HG03575 (cell line): ENCODE measurements around the gene DMRTC1B.
"Not testable (repeated sequence)": the region's sequence is repeated elsewhere in the genome, so short reads cannot be mapped to it uniquely, and the experiment has no call there.

Experiments used
- ATAC-seq: cut with Tn5 transposase; IDR thresholded peaks from one replicate; pipeline ENCODE4 v1.9.1; 2021; ENCODE audit not compliant: unreplicated experiment, insufficient number of reproducible peaks, low FRiP score; ENCODE audit errors: extremely low read depth

The DMRTC1B gene

DNA sequence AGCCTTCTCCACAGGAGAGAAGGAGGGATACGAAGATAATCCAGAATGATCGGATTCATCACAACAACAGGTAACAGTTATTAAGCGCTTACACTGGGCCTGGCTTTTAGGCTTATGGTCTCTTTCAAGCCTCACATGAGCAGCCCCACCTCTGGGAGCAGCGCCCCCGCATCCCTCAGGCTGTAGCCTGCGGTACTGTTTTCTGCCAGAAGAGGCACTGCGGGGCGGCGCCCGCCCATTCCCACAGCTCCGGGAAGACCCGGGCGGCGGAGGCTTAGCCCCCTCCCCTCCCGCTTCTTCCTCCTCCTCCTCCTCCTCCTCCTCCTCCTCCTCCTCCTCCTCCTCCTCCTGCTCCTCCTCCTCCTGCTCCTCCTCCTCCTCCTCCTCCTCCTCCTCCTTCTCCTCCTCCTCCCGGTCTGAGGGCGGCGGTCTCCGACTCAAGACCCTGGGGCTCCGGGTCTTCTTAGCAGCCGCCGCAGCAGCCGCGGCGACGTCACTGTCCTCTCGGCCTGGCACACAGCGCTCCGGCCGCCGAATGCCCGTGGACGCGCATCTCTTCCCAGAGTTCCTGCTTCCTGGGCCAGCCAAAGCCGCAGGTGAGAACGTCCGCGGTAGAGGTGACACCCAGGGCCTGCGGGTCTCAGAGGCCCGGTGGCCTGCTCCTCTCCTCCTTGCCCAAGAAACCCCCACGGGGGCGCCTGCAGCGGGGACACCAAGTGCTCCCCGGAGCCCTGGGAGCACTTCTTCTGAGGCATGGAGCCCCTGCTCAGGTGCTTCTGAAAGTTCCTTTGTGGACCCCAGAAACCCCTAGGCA lies at the start of gene DMRTC1B:
Gene DMRTC1B, plus strand, starts transcription at position 238 of the 814 bp plus-strand sequence. CDS start 68,246 bp downstream, outside the sequence.
- peak; percentile 47 for ATAC-seq

GRCh38 chrX:72727846-72728245 lies 48.8 kb upstream of the DMRTC1B start:
- ATAC-seq, result no peak

GRCh38 chrX:72733636-72734035 lies 43.1 kb upstream of the DMRTC1B start:
- ATAC-seq, result not testable (repeated sequence)

DNA sequence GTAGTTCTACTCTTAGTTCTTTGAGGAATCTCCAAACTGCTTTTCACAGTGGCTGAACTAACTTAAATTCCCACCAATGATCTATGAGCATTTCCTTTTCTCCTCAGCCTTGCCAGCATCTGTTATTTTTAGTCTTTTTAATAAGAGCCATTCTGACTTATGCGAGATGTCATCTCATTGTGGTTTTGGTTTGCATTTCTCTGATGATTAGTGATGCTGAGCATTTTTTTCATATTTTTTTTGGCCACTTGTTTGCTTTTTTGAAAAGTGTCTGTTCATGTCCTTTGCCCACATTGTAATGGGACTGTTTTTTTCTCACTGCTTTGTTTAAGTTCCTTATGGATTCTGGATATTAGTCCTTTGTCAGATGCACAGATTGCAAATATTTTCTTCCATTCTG lies 41.1 kb upstream of the DMRTC1B start:
- no peak for ATAC-seq

DNA sequence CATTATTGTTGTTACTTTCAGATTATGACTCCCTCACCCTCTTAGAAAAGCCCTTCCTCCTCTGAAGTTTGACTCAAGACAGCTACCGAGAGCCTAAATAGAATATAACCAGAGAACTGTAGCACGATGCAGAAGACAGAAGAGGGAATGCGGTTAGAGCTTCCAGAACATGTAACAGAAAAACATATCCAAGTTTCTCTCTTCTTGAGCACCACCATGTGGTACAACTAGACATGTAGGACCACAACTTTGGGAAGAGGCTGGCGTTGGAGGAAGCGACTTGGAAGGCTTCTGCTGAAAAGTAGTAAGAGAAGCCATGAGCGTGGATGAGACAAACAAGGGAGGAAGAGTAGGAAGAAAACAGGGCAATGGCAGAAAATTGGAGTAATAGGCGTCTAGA lies 31.1 kb upstream of the DMRTC1B start:
- not testable (repeated sequence) for ATAC-seq

DNA sequence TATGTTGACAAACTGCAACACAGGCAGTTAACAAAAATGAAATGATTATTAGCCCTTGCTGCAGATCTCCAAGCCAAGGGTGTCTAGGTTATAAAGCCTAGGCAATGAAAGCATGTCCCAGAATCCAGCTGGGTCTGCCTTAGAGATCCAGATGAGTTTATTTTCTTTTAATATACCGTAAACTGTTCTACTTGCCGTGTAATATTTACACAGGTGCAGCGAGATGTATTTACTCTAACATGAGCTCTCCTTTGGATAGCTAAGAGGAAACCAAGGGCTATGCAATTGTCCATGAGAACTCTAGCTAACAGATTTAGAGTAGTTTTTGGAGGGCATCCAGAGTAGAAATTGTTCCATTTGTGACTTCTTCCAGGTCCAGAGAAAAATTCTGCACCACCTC lies 28.1 kb upstream of the DMRTC1B start:
- not testable (repeated sequence) for ATAC-seq

DNA sequence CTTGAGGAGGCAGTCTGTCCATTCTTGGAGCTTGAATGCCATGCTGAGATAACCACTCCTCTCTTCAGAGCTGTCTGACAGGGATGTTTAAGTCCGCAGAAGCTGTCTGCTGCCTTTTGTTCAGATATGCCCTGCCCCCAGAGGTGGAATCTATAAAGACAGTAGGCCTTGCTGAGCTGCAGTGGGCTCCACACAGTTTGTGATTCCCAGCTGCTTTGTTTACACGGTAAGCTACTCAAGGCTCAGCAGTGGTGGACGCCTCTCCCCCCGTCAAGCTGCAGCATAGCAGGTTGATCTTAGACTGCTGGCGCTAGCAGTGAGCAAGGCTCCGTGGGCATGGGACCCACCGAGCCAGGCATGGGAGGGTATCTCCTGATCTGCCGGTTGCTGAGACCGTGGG lies 16.2 kb upstream of the DMRTC1B start:
- ATAC-seq, result not testable (repeated sequence)

DNA sequence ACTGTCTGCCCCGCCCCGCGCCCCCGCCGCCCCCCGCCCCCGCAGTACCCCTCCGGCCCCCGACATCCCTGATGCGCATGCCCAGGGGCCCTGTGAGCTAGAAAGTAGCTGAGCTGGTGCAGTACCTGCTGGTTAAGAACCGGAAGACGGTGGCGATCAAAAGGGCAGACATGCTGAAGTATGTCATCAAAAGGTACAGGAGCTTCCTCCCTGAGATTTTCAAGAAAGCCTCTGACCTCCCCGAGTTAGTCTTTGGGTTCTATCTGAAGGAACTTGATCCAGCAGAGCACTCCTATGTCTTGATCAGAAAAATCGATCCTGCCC lies 739 bp downstream of the DMRTC1B start:
- peak; percentile 69 for ATAC-seq

- ATAC-seq, result not testable (repeated sequence)
Observed at GRCh38 chrX:72778146-72778545, 1.5 kb downstream of the DMRTC1B start.

GRCh38 chrX:72782560-72782959 lies 5.9 kb downstream of the DMRTC1B start, which contains the start of gene FAM236B:
FAM236B (minus strand) TSS chrX:72782660; CDS start chrX:72782560, 100 bp downstream.
- not testable (repeated sequence) for ATAC-seq

DNA sequence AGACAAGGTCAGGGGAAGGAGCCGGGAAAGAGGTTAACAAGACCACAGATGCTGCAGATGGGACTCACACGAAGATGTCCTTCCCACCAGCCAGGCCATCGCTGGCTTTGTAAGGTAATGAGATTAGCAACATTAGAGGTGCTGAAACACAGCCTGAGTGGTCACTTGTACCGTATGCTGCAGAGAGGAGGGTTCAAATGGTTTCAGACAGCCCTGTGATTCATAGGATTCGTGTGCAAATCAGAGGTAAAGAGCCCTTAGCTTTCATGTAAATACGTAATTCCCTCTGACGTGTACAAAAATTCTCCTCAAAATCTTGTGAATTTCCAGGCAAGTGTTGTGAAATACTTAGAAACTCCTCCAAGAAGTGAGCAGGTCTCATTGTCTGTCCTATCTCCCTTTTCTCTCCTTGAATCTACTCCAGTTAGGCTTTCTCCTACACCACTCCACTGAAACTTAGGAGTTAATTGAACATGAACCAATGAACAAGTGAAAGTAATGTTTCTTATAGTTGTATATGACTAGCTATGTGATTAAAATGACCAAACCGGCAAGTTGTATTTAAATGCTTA lies 6.8 kb downstream of the DMRTC1B start:
- not testable (repeated sequence) for ATAC-seq

DNA sequence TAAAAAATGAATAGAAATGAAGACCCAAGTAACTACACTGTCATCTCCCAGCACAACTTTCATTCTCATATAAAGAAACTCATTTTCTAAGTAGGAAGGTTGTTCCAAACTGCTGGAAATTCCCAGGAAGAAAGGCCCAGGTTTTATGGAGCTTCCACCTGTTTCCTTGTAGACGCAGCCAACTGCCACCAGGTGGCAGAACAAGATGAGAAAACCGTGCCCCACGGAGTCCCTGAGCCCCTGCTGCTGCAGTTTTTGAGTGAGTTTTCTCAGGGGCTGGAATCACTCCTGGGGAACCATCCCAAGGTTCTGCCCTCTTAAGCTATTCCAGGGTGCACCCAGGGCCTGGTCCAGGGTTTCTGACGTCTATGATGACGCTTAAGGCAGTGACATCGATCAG lies 7.3 kb downstream of the DMRTC1B start:
- ATAC-seq, result not testable (repeated sequence)

- ATAC-seq, result not testable (repeated sequence)
Observed at GRCh38 chrX:72788142-72788541, 11.5 kb downstream of the DMRTC1B start.

DNA sequence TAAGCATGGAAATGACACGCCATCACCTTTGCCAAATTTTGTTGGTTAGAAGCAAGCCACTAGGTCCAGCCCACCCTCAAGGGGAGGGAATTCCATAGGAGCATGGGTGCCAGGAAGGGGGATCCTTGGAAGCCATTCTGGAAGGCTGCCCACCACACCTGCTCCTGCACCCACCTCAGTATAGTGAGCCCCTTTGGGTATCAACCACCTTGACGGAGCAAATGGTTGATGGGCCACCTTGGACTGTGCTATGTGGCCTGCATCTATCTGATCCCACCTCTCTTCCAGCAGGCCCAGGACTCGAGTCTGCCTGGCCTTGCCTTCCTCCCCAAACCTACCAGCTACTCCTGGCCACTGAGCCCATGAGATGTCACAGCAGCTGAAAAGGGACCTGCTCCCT lies 13.7 kb downstream of the DMRTC1B start:
- ATAC-seq, result not testable (repeated sequence)

DNA sequence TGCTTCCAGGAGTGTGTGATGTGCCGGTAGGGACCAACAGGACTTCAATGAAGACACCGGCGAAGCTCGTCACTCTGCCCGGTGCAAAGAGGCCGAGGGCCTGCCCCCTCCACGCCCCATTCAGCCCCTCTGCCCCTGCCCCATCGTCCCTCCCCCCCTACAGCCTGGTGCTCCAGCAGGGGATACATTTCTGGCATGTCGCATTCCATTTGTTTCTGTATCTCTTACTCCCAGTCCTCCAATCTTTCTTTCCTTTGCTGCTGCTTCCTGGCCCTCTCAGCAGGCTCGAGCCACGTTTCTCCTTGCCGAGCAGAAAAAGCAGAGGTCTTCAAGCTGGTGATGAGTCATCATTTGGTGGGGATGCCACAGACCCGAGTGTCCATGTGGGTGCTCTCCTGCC lies 31.4 kb downstream of the DMRTC1B start, which contains the start of gene FAM236D:
Gene FAM236D, minus strand, starts transcription at position 101 of the 400 bp plus-strand sequence. Its CDS starts 100 bp downstream, at position 1.
- not testable (repeated sequence) for ATAC-seq

DNA sequence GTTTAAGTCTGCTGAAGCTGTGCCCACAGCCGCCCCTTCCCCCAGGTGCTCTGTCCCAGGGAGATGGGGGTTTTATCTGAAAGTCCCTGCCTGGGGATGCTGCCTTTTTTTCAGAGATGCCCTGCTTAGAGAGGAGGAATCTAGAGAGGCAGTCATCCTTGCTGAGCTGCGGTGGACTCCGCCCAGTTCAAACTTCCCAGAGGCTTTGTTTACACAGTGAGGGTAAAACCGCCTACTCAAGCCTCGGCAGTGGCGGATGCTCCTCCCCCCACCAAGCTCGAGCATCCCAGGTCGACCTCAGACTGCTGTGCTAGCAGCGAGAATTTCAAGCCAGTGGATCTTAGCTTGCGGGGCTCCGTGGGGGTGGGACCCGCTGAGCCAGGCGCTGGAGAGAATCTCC lies 54.0 kb downstream of the DMRTC1B start:
- ATAC-seq, result not testable (repeated sequence)

DNA sequence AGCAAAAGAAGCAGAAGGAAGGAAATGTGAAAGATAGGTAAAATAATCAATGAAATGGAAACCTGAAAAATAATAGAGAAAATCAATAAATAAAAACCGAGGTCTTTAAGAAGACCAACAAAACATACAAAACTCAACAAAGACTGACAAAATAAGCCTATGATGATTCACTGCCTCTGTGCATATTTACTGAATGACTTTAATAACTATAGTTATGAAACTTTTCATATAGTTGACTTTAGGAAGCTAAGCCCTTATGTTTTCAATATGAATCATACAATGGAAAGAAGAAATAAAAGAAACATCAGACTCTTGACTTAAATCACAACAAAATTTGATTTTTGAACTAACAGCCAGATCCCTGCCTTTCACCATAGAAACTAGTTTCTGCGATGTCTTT lies 60.8 kb downstream of the DMRTC1B start:
- ATAC-seq, result not testable (repeated sequence)

GRCh38 chrX:72882898-72883297 lies 106.2 kb downstream of the DMRTC1B start:
- ATAC-seq, result not testable (repeated sequence)

DNA sequence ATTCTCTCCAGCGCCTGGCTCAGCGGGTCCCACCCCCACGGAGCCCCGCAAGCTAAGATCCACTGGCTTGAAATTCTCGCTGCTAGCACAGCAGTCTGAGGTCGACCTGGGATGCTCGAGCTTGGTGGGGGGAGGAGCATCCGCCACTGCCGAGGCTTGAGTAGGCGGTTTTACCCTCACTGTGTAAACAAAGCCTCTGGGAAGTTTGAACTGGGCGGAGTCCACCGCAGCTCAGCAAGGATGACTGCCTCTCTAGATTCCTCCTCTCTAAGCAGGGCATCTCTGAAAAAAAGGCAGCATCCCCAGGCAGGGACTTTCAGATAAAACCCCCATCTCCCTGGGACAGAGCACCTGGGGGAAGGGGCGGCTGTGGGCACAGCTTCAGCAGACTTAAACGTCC lies 113.0 kb downstream of the DMRTC1B start:
- ATAC-seq, result not testable (repeated sequence)
